Fibroblast of skin of right quadriceps (primary cell): ENCODE data around the gene NOTUM.

Source experiments
- DNase-seq: peaks from one replicate; pipeline ENCODE4 v3.0.0-alpha.2; 2013

Gene NOTUM

GRCh38 chr17:81908793-81909192 is 52.2 kb downstream of the NOTUM start:
- no peak for DNase-seq

- no peak for DNase-seq
These were observed 53.5 kb downstream of the NOTUM start for GRCh38 chr17:81907219-81908145.

GRCh38 chr17:81906476-81907218 is 54.3 kb downstream of the NOTUM start:
- DNase-seq, result no peak

- DNase-seq, result no peak
These were observed 55.0 kb downstream of the NOTUM start for GRCh38 chr17:81905993-81906392.

GRCh38 chr17:81905424-81905875 is 55.5 kb downstream of the NOTUM start:
- no peak for DNase-seq

GRCh38 chr17:81904600-81905423 is 56.2 kb downstream of the NOTUM start:
- no peak for DNase-seq

- DNase-seq, result no peak
These were observed 56.9 kb downstream of the NOTUM start for GRCh38 chr17:81903896-81904599.

- no peak for DNase-seq
These were observed 57.6 kb downstream of the NOTUM start for GRCh38 chr17:81903415-81903831.

- DNase-seq, result no peak
These were observed 58.2 kb downstream of the NOTUM start for GRCh38 chr17:81902653-81903414.
